MM.1S (cell line): ENCODE results near the gene CEACAM4.

ENCODE experiments used
- DNase-seq: peaks from one replicate; pipeline ENCODE4 v3.0.0-alpha.2; 2015
- H2AFZ ChIP-seq: fragments of 300-600 bp; sonication (generic); 2 replicates; pipeline ENCODE4 v1.6.0; 2016; ENCODE audit warnings: antibody characterized with exemption, low read length
- H3F3A ChIP-seq: fragments of 300-600 bp; sonication (generic); 2 replicates; pipeline ENCODE4 v1.6.1; 2016; ENCODE audit warnings: mild to moderate bottlenecking, antibody characterized with exemption, low read length, moderate library complexity, mixed read lengths; ENCODE audit not compliant: insufficient read depth
- H3K27ac ChIP-seq: fragments of 300-600 bp; sonication (generic); 2 replicates; pipeline ENCODE4 v1.5.1; 2016; ENCODE audit warnings: mild to moderate bottlenecking, low read length
- H3K27me3 ChIP-seq: fragments of 300-600 bp; sonication (generic); replicated peaks from 2 replicates; pipeline ENCODE4 v1.6.0; 2016; ENCODE audit warnings: low read length; ENCODE audit not compliant: insufficient read depth
- H3K36me3 ChIP-seq: fragments of 300-600 bp; sonication (generic); replicated peaks from 2 replicates; pipeline ENCODE4 v1.6.1; 2016; ENCODE audit warnings: mild to moderate bottlenecking, low read length, mixed read lengths; ENCODE audit not compliant: insufficient read depth
- H3K4me1 ChIP-seq: fragments of 300-600 bp; sonication (generic); 2 replicates; pipeline ENCODE4 v1.6.1; 2016; ENCODE audit warnings: low read length, mixed read lengths
- H3K4me2 ChIP-seq: fragments of 300-600 bp; sonication (generic); 2 replicates; pipeline ENCODE4 v1.6.0; 2016; ENCODE audit warnings: low read depth, low read length
- H3K4me3 ChIP-seq: fragments of 300-600 bp; sonication (generic); 2 replicates; pipeline ENCODE4 v1.5.1; 2016; ENCODE audit warnings: low read length, mixed read lengths
- H3K79me2 ChIP-seq: fragments of 300-600 bp; sonication (generic); 2 replicates; pipeline ENCODE4 v1.6.1; 2016; ENCODE audit warnings: mixed run types, low read length, mixed read lengths
- H3K9ac ChIP-seq: fragments of 300-600 bp; sonication (generic); 2 replicates; pipeline ENCODE4 v1.6.1; 2016; ENCODE audit warnings: low read length, mixed read lengths
- H3K9me2 ChIP-seq: fragments of 300-600 bp; sonication (generic); replicated peaks from 2 replicates; pipeline ENCODE4 v1.6.1; 2016; ENCODE audit warnings: mild to moderate bottlenecking, low read length, mixed read lengths; ENCODE audit not compliant: insufficient read depth
- H3K9me3 ChIP-seq: fragments of 300-600 bp; sonication (generic); replicated peaks from 2 replicates; pipeline ENCODE4 v1.6.1; 2016; ENCODE audit warnings: mild to moderate bottlenecking, low read length, mixed read lengths; ENCODE audit not compliant: insufficient read depth
- H4K20me1 ChIP-seq: fragments of 300-600 bp; sonication (generic); 2 replicates; pipeline ENCODE4 v1.6.1; 2016; ENCODE audit warnings: mild to moderate bottlenecking, low read length, moderate library complexity, mixed read lengths; ENCODE audit not compliant: insufficient read depth
- EZH2 ChIP-seq: fragments of 300-600 bp; sonication (generic); optimal IDR thresholded peaks from 2 replicates; pipeline ENCODE3; 2017; ENCODE audit warnings: low read depth, mild to moderate bottlenecking, antibody characterized with exemption, low read length, mixed read lengths
- EZH2phosphoT487 ChIP-seq: fragments of 300-600 bp; sonication (generic); IDR thresholded peaks from 2 replicates; pipeline ENCODE4 v1.6.1; 2018; ENCODE audit warnings: antibody characterized with exemption, low read length
- TF ChIP-seq, protein P1 (sequence below): fragments of 300-600 bp; sonication (generic); IDR thresholded peaks from 2 replicates; pipeline ENCODE4 v1.5.1; 2016; ENCODE audit warnings: antibody characterized with exemption, low read length, mixed read lengths

CEACAM4 gene

DNA sequence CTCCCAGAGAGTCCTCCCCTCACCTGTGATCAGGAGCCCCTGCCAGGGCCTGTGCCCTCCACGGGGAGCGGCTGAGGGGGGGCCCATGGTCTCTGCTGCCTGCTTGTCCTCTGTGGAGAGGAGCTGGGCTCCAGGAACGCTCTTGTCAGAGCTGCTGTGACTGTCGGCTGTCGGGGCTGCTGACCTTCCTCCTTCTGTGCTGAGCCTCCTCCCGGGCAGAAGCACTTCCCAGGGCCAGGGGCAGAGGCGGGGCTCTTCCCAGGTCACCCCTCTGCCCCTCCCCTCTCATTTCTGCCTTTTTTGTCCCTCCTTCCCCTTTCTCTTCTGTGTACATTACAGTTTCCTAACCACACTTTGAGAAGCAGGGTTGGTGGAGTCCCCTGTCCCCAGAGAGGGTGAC is at the start of gene CEACAM4:
TSS of gene CEACAM4 (minus strand) at position 198 of the 400 bp plus-strand sequence. CDS start at position 87, 111 bp downstream.
- H3K4me1 ChIP-seq: no peaks in the 10 kb centered on the region
- H3F3A ChIP-seq: no peaks in the 10 kb centered on the region
- H3K27ac ChIP-seq: no peak within 1 kb of the TSS
- no peaks in the 10 kb centered on the region for H4K20me1 ChIP-seq
- H3K36me3 ChIP-seq: no peaks in the 10 kb centered on the region
- no peak within 1 kb of the TSS for H2AFZ ChIP-seq
- DNase-seq: no peak
- H3K27me3 ChIP-seq: peaks cover 93% of the 10 kb centered on the region
- no peak within 1 kb of the TSS for H3K4me2 ChIP-seq
- H3K9me3 ChIP-seq: no peaks in the 10 kb centered on the region
- no peak within 1 kb of the TSS for H3K4me3 ChIP-seq
- H3K9me2 ChIP-seq: no peaks in the 10 kb centered on the region
- TF ChIP-seq, protein P1, sequence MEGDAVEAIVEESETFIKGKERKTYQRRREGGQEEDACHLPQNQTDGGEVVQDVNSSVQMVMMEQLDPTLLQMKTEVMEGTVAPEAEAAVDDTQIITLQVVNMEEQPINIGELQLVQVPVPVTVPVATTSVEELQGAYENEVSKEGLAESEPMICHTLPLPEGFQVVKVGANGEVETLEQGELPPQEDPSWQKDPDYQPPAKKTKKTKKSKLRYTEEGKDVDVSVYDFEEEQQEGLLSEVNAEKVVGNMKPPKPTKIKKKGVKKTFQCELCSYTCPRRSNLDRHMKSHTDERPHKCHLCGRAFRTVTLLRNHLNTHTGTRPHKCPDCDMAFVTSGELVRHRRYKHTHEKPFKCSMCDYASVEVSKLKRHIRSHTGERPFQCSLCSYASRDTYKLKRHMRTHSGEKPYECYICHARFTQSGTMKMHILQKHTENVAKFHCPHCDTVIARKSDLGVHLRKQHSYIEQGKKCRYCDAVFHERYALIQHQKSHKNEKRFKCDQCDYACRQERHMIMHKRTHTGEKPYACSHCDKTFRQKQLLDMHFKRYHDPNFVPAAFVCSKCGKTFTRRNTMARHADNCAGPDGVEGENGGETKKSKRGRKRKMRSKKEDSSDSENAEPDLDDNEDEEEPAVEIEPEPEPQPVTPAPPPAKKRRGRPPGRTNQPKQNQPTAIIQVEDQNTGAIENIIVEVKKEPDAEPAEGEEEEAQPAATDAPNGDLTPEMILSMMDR: no peak
- TF ChIP-seq EZH2phosphoT487 (no peak), EZH2 (no peak)
- no peak within 1 kb of the TSS for H3K9ac ChIP-seq
- H3K79me2 ChIP-seq: no peaks in the 10 kb centered on the region

GRCh38 chr19:41671486-41671885 is 44.6 kb upstream of the CEACAM4 start:
- H3K4me3 ChIP-seq: no peak overlapping the region
- H3K27ac ChIP-seq: no peak overlapping the region
- TF ChIP-seq EZH2phosphoT487 (no peak), EZH2 (no peak)
- TF ChIP-seq, protein P1: no peak
- no peak overlapping the region for H3K9ac ChIP-seq
- no peaks in the 10 kb centered on the region for H3K79me2 ChIP-seq
- DNase-seq: no peak
- H3K27me3 ChIP-seq: peaks cover 87% of the 10 kb centered on the region
- no peaks in the 10 kb centered on the region; the same call in 1 of the 2 replicates for H3K9me3 ChIP-seq
- no peaks in the 10 kb centered on the region for H3K36me3 ChIP-seq
- H3F3A ChIP-seq: no peaks in the 10 kb centered on the region
- H3K4me1 ChIP-seq: no peaks in the 10 kb centered on the region
- no peaks in the 10 kb centered on the region for H3K9me2 ChIP-seq
- H2AFZ ChIP-seq: no peak overlapping the region
- H4K20me1 ChIP-seq: no peaks in the 10 kb centered on the region
- no peak overlapping the region for H3K4me2 ChIP-seq

DNA sequence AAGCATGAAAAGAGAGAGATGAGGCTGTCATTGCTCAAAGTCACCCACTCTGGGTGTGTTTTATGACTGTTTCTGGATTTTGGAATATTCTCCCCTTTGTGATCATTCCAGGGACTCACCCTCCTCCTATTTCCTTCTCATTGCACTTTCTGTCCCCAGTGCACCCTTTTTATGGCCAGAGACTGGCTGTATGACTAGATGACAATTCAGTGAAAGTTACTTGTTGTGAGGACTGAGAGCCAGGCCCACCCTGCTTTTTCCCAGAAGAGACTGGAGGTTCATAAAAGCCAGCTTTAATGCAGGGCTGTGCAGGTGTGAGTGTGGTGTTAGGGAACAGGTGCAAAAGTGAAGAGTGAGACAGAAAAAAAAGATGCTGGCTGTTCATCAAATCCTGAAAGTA is 43.9 kb upstream of the CEACAM4 start:
- H3K79me2 ChIP-seq: no peaks in the 10 kb centered on the region
- no peaks in the 10 kb centered on the region for H4K20me1 ChIP-seq
- TF ChIP-seq, protein P1: no peak
- no peaks in the 10 kb centered on the region for H3F3A ChIP-seq
- peaks cover 79% of the 10 kb centered on the region for H3K27me3 ChIP-seq
- H3K27ac ChIP-seq: no peak overlapping the region
- H3K4me3 ChIP-seq: no peak overlapping the region
- DNase-seq: no peak
- H2AFZ ChIP-seq: no peak overlapping the region
- no peaks in the 10 kb centered on the region; the same call in 1 of the 2 replicates for H3K9me3 ChIP-seq
- no peaks in the 10 kb centered on the region for H3K9me2 ChIP-seq
- no peak overlapping the region for H3K4me2 ChIP-seq
- H3K4me1 ChIP-seq: no peaks in the 10 kb centered on the region
- no peaks in the 10 kb centered on the region for H3K36me3 ChIP-seq
- H3K9ac ChIP-seq: no peak overlapping the region
